Measurements from ENCODE around the gene SYT1.

Gene SYT1

GRCh38 chr12:79406993-79407392, 542.4 kb downstream of the SYT1 start:
- no peak for TF ChIP-seq CTCF (IDR thresholded peaks at IDR 0.05; ENCODE audit: borderline replicate concordance, insufficient read depth, low read depth, low read length)

GRCh38 chr12:79407671-79408622, 543.4 kb downstream of the SYT1 start:
- H3K4me3 ChIP-seq (ENCODE audit: low read depth, low read length) = no peak overlapping the region
- TF ChIP-seq CTCF (IDR thresholded peaks at IDR 0.05; ENCODE audit: borderline replicate concordance, insufficient read depth, low read depth, low read length) = peak; percentile 46; the same call in 1 of the 2 replicates

More at GRCh38 chr12:79406993-79407392, 542.4 kb downstream of the SYT1 start:
- no peak overlapping the region for H3K4me3 ChIP-seq (ENCODE audit: low read depth, low read length)

GRCh38 chr12:79408689-79409088, 544.1 kb downstream of the SYT1 start:
- H3K4me3 ChIP-seq (ENCODE audit: low read depth, low read length) = no peak overlapping the region
- no peak for TF ChIP-seq CTCF (IDR thresholded peaks at IDR 0.05; ENCODE audit: borderline replicate concordance, insufficient read depth, low read depth, low read length)

GRCh38 chr12:79409562-79409961, 545.0 kb downstream of the SYT1 start:
- no peak overlapping the region for H3K4me3 ChIP-seq (ENCODE audit: low read depth, low read length)
- no peak for TF ChIP-seq CTCF (IDR thresholded peaks at IDR 0.05; ENCODE audit: borderline replicate concordance, insufficient read depth, low read depth, low read length)

GRCh38 chr12:79411791-79412190, 547.2 kb downstream of the SYT1 start:
- no peak for TF ChIP-seq CTCF (IDR thresholded peaks at IDR 0.05; ENCODE audit: borderline replicate concordance, insufficient read depth, low read depth, low read length)

GRCh38 chr12:79413796-79414195, 549.2 kb downstream of the SYT1 start:
- H3K4me3 ChIP-seq (ENCODE audit: low read depth, low read length) = no peak overlapping the region
- no peak for TF ChIP-seq CTCF (IDR thresholded peaks at IDR 0.05; ENCODE audit: borderline replicate concordance, insufficient read depth, low read depth, low read length)

More at GRCh38 chr12:79411791-79412190, 547.2 kb downstream of the SYT1 start:
- no peak overlapping the region for H3K4me3 ChIP-seq (ENCODE audit: low read depth, low read length)

GRCh38 chr12:79414252-79414651, 549.7 kb downstream of the SYT1 start:
- no peak overlapping the region for H3K4me3 ChIP-seq (ENCODE audit: low read depth, low read length)
- TF ChIP-seq CTCF (IDR thresholded peaks at IDR 0.05; ENCODE audit: borderline replicate concordance, insufficient read depth, low read depth, low read length) = no peak
